Measurements from ENCODE around the gene PRKACG.
"Not testable (repeated sequence)": the region's sequence is repeated elsewhere in the genome, so short reads cannot be mapped to it uniquely, and the experiment has no call there.

PRKACG gene

GRCh38 chr9:68995776-68996175 lies 18.1 kb downstream of the PRKACG start:
- ChIA-PET POLR2A (interaction anchor here (0.7 kb wide), 1 partner anchor 40 kb away, joined by 3 read pairs; no protein-coding TSS in a partner anchor), CTCF (interaction anchor here (1.3 to 2.1 kb wide), 6 partner anchors 12 to 148 kb away, joined by 3 to 6 read pairs (median 4); no protein-coding TSS in a partner anchor)
- peaks cover 0 to 11% (median 3%) of the 10 kb centered on the region in 4 experiments for H3K36me3 ChIP-seq (ENCODE audit: control insufficient read depth in 4 of 4, insufficient read depth in 4 of 4, low read length in 3 of 4)
- 80% methylated on average over 1 of the region's 3 CpGs for WGBS (ENCODE audit: insufficient coverage)
- H3K27me3 ChIP-seq (replicated peaks in 2 of 5; ENCODE audit: control insufficient read depth in 4 of 5, insufficient read depth in 5 of 5, low read length in 4 of 5) = no peaks in the 10 kb centered on the region
- H3K4me3 ChIP-seq (ENCODE audit: control insufficient read depth in 1 of 7, extremely low read depth in 1 of 7, insufficient read depth in 4 of 7, low read depth in 2 of 7, low read length in 6 of 7) = peak overlapping the region in 1 of 7 experiments; percentile 52
- no peaks in the 10 kb centered on the region for H3K9me3 ChIP-seq (ENCODE audit: control extremely low read depth in 1 of 5, control insufficient read depth in 4 of 5, insufficient read depth in 2 of 5, low read depth in 1 of 5, low read length in 4 of 5)
- H3K4me1 ChIP-seq (ENCODE audit: control extremely low read depth in 1 of 4, control insufficient read depth in 4 of 4, insufficient read depth in 4 of 4, low read length in 3 of 4) = peaks cover 20 to 47% (median 33%) of the 10 kb centered on the region in 4 experiments
- H3K27ac ChIP-seq (ENCODE audit: insufficient read depth in 1 of 2, low read depth in 1 of 2, low read length in 2 of 2, poor library complexity in 1 of 2, severe bottlenecking in 2 of 2) = peak overlapping the region; percentile 33 to 50
- DNase-seq = peak in 1 of 3 donors; percentile 62

GRCh38 chr9:68991457-68991856 lies 22.5 kb downstream of the PRKACG start:
- DNase-seq = no peak
- H3K4me3 ChIP-seq (ENCODE audit: control insufficient read depth in 1 of 7, extremely low read depth in 1 of 7, insufficient read depth in 4 of 7, low read depth in 2 of 7, low read length in 6 of 7) = no peak overlapping the region
- no peaks in the 10 kb centered on the region for H3K9me3 ChIP-seq (ENCODE audit: control extremely low read depth in 1 of 5, control insufficient read depth in 4 of 5, insufficient read depth in 2 of 5, low read depth in 1 of 5, low read length in 4 of 5)
- H3K27ac ChIP-seq (ENCODE audit: insufficient read depth in 1 of 2, low read depth in 1 of 2, low read length in 2 of 2, poor library complexity in 1 of 2, severe bottlenecking in 2 of 2) = no peak overlapping the region
- POLR2A ChIA-PET = no interaction called here
- WGBS (ENCODE audit: insufficient coverage) = 98% methylated on average over 8 of the region's 9 CpGs
- H3K4me1 ChIP-seq (ENCODE audit: control extremely low read depth in 1 of 4, control insufficient read depth in 4 of 4, insufficient read depth in 4 of 4, low read length in 3 of 4) = peaks cover 3 to 14% (median 7%) of the 10 kb centered on the region in 4 experiments
- CTCF ChIA-PET = no interaction called here
- peaks cover 0 to 11% (median 3%) of the 10 kb centered on the region in 4 experiments for H3K36me3 ChIP-seq (ENCODE audit: control insufficient read depth in 4 of 4, insufficient read depth in 4 of 4, low read length in 3 of 4)
- no peaks in the 10 kb centered on the region for H3K27me3 ChIP-seq (replicated peaks in 2 of 5; ENCODE audit: control insufficient read depth in 4 of 5, insufficient read depth in 5 of 5, low read length in 4 of 5)

- WGBS (ENCODE audit: insufficient coverage) = 93% methylated on average over 6 of the region's 7 CpGs
- H3K27ac ChIP-seq (ENCODE audit: insufficient read depth in 1 of 2, low read depth in 1 of 2, low read length in 2 of 2, poor library complexity in 1 of 2, severe bottlenecking in 2 of 2); H3K4me3 ChIP-seq (ENCODE audit: control insufficient read depth in 1 of 7, extremely low read depth in 1 of 7, insufficient read depth in 4 of 7, low read depth in 2 of 7, low read length in 6 of 7); H3K9me3 ChIP-seq (ENCODE audit: control extremely low read depth in 1 of 5, control insufficient read depth in 4 of 5, insufficient read depth in 2 of 5, low read depth in 1 of 5, low read length in 4 of 5); DNase-seq; H3K36me3 ChIP-seq (ENCODE audit: control insufficient read depth in 4 of 4, insufficient read depth in 4 of 4, low read length in 3 of 4); POLR2A ChIA-PET; H3K27me3 ChIP-seq (replicated peaks in 2 of 5; ENCODE audit: control insufficient read depth in 4 of 5, insufficient read depth in 5 of 5, low read length in 4 of 5): not testable (repeated sequence)
- CTCF ChIA-PET = interaction anchor here (1.3 to 1.4 kb wide), 2 partner anchors 31 to 32 kb away, joined by 3 to 4 read pairs; no protein-coding TSS in a partner anchor
- peaks cover 9 to 28% (median 22%) of the 10 kb centered on the region in 4 experiments for H3K4me1 ChIP-seq (ENCODE audit: control extremely low read depth in 1 of 4, control insufficient read depth in 4 of 4, insufficient read depth in 4 of 4, low read length in 3 of 4)
These were observed 27.0 kb downstream of the PRKACG start for GRCh38 chr9:68986949-68987348.

- Histone ChIP-seq H3K4me3 (ENCODE audit: control insufficient read depth in 1 of 7, extremely low read depth in 1 of 7, insufficient read depth in 4 of 7, low read depth in 2 of 7, low read length in 6 of 7) (no peak overlapping the region), H3K27me3 (replicated peaks in 2 of 5; ENCODE audit: control insufficient read depth in 4 of 5, insufficient read depth in 5 of 5, low read length in 4 of 5) (no peaks in the 10 kb centered on the region), H3K36me3 (ENCODE audit: control insufficient read depth in 4 of 4, insufficient read depth in 4 of 4, low read length in 3 of 4) (no peaks in the 10 kb centered on the region), H3K9me3 (ENCODE audit: control extremely low read depth in 1 of 5, control insufficient read depth in 4 of 5, insufficient read depth in 2 of 5, low read depth in 1 of 5, low read length in 4 of 5) (no peaks in the 10 kb centered on the region), H3K4me1 (ENCODE audit: control extremely low read depth in 1 of 4, control insufficient read depth in 4 of 4, insufficient read depth in 4 of 4, low read length in 3 of 4) (peaks cover 26 to 60% (median 52%) of the 10 kb centered on the region in 4 experiments), H3K27ac (ENCODE audit: insufficient read depth in 1 of 2, low read depth in 1 of 2, low read length in 2 of 2, poor library complexity in 1 of 2, severe bottlenecking in 2 of 2) (peak overlapping the region in 1 of 2 experiments; percentile 79)
- ChIA-PET CTCF (interaction anchor here (0.8 to 3.0 kb wide), 7 partner anchors 9 to 357 kb away, joined by 3 to 16 read pairs (median 4); no protein-coding TSS in a partner anchor), POLR2A (no interaction called here)
- no peak for DNase-seq
- WGBS (ENCODE audit: insufficient coverage) = 100% methylated on average over 2 of the region's 3 CpGs
These were observed 30.1 kb downstream of the PRKACG start for GRCh38 chr9:68983522-68984424.

GRCh38 chr9:68983008-68983411 lies 30.9 kb downstream of the PRKACG start:
- DNase-seq = peak in 2 of 3 donors; percentile 53 to 76
- Histone ChIP-seq H3K4me3 (ENCODE audit: control insufficient read depth in 1 of 7, extremely low read depth in 1 of 7, insufficient read depth in 4 of 7, low read depth in 2 of 7, low read length in 6 of 7) (peak overlapping the region in 1 of 7 experiments; percentile 7), H3K36me3 (ENCODE audit: control insufficient read depth in 4 of 4, insufficient read depth in 4 of 4, low read length in 3 of 4) (no peaks in the 10 kb centered on the region), H3K9me3 (ENCODE audit: control extremely low read depth in 1 of 5, control insufficient read depth in 4 of 5, insufficient read depth in 2 of 5, low read depth in 1 of 5, low read length in 4 of 5) (no peaks in the 10 kb centered on the region), H3K4me1 (ENCODE audit: control extremely low read depth in 1 of 4, control insufficient read depth in 4 of 4, insufficient read depth in 4 of 4, low read length in 3 of 4) (peaks cover 29 to 68% (median 57%) of the 10 kb centered on the region in 4 experiments), H3K27ac (ENCODE audit: insufficient read depth in 1 of 2, low read depth in 1 of 2, low read length in 2 of 2, poor library complexity in 1 of 2, severe bottlenecking in 2 of 2) (peak overlapping the region in 1 of 2 experiments; percentile 79), H3K27me3 (replicated peaks in 2 of 5; ENCODE audit: control insufficient read depth in 4 of 5, insufficient read depth in 5 of 5, low read length in 4 of 5) (no peaks in the 10 kb centered on the region)
- ChIA-PET POLR2A (no interaction called here), CTCF (interaction anchor here (1.1 to 3.0 kb wide), 3 partner anchors 9 to 207 kb away, joined by 3 to 16 read pairs (median 4); no protein-coding TSS in a partner anchor)

GRCh38 chr9:68981789-68982188 lies 32.1 kb downstream of the PRKACG start:
- peak overlapping the region; percentile 55 to 79 for H3K27ac ChIP-seq (ENCODE audit: insufficient read depth in 1 of 2, low read depth in 1 of 2, low read length in 2 of 2, poor library complexity in 1 of 2, severe bottlenecking in 2 of 2)
- H3K4me1 ChIP-seq (ENCODE audit: control extremely low read depth in 1 of 4, control insufficient read depth in 4 of 4, insufficient read depth in 4 of 4, low read length in 3 of 4) = peaks cover 29 to 71% (median 59%) of the 10 kb centered on the region in 4 experiments
- no peaks in the 10 kb centered on the region for H3K9me3 ChIP-seq (ENCODE audit: control extremely low read depth in 1 of 5, control insufficient read depth in 4 of 5, insufficient read depth in 2 of 5, low read depth in 1 of 5, low read length in 4 of 5)
- H3K36me3 ChIP-seq (ENCODE audit: control insufficient read depth in 4 of 4, insufficient read depth in 4 of 4, low read length in 3 of 4) = no peaks in the 10 kb centered on the region
- POLR2A ChIA-PET = interaction anchor here (0.6 to 1.0 kb wide), 2 partner anchors 17 to 31 kb away, joined by 3 read pairs; no protein-coding TSS in a partner anchor
- 0% methylated on average over 6 of the region's 6 CpGs for WGBS (ENCODE audit: insufficient coverage)
- peak overlapping the region in 4 of 7 experiments; percentile 37 to 56 (median 44) for H3K4me3 ChIP-seq (ENCODE audit: control insufficient read depth in 1 of 7, extremely low read depth in 1 of 7, insufficient read depth in 4 of 7, low read depth in 2 of 7, low read length in 6 of 7)
- CTCF ChIA-PET = interaction anchor here (1.0 to 3.0 kb wide), 5 partner anchors 7 to 395 kb away, joined by 3 to 16 read pairs (median 5); no protein-coding TSS in a partner anchor
- H3K27me3 ChIP-seq (replicated peaks in 2 of 5; ENCODE audit: control insufficient read depth in 4 of 5, insufficient read depth in 5 of 5, low read length in 4 of 5) = no peaks in the 10 kb centered on the region
- DNase-seq = peak; percentile 58 to 83 (median 73)

Data from common myeloid progenitor, CD34-positive (primary cell).